Mucosa of gallbladder (tissue), 1 donor: ENCODE data around the gene HOXD4. TPM values are rescaled to one million over a fixed set of nuclear protein-coding genes. Genes with fewer than 3 reads are reported as not detected.
A peak's percentile ranks its signal among the peaks of the same experiment; 100 is the strongest.

Experiments used
- DNase-seq: peaks from one replicate; pipeline ENCODE4 v3.0.0-alpha.2; 2020; ENCODE audit warnings: low spot score
- total RNA-seq: library from RNA; stranded (reverse); gene quantifications from one replicate; pipeline ENCODE4 v1.2.1, GENCODE V29; 2021
- donor health status: DM: no; HTN: no; CAD: no.

The HOXD4 gene
- total RNA-seq, 1 donor from 2014 or later = 1.0 TPM

DNA sequence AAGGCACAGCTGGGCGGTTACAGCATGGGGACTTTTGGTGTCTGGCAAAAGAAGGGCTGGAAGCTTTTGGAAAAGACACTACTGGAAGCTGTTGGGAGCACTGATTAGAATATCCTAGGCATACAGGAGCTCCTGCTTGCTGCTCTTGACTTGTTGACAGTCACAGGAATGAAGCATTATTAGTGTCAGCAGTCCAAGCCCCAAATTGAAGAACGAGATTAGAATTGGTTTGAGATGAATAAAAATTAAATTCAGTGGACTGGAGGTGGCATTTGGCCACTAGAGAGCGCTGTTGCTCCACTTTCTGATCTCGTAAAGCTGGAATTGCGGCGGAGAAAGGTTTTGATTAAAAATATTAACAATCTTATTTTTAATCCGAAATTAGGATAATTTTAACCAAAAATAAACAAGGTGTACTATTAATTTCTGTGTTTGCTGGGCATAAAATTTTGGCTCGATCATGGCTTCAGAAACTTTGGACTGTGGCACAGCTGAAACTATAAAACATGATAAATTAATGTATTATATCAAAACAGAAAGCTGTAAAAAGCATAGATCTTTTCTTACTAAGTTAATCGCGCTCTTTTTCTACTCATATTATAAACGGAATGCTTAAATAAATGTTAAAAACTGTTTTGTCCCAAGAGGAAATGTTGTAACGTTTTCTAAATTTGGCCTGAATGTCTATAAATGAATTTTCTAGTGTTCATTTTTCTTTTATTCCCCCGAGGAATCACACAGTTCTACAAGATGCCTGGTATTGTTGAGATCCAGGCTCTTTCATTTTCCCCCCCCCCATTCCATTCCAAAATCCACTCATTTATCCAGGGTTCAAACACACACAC is 24.2 kb upstream of the HOXD4 start:
- DNase-seq = peak; percentile 73

DNA sequence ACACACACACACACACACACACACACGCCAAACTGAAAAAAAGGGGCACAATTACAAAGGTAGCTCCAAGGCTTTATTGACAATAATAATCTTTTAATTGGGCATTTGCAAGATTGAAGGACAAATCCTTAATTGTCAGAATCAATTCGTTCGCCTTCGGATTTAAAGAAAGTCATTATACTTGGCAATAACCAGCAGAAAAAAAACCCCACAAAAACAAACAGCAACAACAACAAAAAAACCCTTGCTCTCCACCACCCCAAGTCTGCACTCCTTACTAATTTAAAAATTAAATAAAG is 23.6 kb upstream of the HOXD4 start:
- DNase-seq = no peak

GRCh38 chr2:176128172-176128981 is 23.0 kb upstream of the HOXD4 start:
- DNase-seq = no peak

DNA sequence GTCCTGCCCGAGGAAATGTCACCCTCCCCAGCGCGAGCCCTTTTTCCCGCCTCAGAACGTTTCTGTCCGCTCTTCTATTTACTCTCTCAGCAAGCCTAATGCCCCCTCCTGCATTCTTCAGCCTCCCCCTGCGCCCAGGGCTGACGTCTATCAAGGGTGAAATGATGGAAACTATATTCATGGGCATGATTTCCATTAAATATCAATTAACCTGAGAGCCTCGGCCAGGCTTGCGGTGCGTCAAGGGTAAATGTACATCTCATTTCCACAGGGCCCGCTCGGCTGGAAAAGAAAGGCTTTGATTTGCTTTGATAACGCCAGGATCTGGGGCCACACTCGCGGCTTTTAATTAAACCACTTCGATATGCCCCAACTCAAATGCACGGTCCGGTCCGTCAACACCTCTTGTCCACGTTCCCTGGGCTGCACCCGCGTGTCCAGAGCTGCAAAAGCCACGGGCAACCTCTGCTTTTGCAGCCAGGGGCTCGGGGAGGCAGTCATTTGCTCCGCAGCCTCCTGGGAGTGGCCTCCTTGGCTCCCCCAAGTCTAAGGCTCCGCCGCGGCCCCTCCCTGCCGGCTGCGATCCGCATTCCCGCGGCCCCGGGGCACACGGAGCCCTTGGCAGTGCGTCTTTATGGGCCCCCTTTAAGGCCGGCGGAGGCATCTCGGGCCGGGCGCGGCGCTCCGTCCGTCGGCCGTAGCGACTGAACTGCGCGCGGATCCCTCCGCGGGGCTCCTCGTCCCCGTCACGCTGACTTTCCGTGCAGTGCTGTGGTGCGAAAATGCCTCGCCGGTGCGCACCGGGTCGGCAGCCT is 22.2 kb upstream of the HOXD4 start, which contains the start of gene HOXD8:
HOXD8 (plus strand) TSS at position 724 of the 815 bp plus-strand sequence. CDS start 662 bp downstream, outside the sequence.
- no peak for DNase-seq

DNA sequence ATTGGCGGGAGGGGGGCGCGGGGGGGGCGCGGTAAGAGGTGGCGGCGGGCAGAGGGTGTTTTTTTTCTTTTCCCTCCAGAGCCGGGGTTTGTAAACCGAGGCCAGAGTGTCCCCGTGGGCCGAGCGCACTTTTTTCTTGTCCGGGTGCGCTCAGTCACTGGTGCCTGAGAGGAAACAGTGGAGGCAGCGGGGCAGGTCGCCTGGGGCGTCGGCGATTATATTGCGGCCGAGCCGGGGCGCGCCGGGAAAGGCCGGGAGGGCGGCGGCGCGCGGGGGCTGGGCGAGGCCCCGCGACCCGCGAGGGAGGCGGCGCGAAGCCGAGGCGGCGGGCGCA is 21.6 kb upstream of the HOXD4 start:
- DNase-seq = no peak

- no peak for DNase-seq
These were observed 21.0 kb upstream of the HOXD4 start for GRCh38 chr2:176130147-176130956.

DNA sequence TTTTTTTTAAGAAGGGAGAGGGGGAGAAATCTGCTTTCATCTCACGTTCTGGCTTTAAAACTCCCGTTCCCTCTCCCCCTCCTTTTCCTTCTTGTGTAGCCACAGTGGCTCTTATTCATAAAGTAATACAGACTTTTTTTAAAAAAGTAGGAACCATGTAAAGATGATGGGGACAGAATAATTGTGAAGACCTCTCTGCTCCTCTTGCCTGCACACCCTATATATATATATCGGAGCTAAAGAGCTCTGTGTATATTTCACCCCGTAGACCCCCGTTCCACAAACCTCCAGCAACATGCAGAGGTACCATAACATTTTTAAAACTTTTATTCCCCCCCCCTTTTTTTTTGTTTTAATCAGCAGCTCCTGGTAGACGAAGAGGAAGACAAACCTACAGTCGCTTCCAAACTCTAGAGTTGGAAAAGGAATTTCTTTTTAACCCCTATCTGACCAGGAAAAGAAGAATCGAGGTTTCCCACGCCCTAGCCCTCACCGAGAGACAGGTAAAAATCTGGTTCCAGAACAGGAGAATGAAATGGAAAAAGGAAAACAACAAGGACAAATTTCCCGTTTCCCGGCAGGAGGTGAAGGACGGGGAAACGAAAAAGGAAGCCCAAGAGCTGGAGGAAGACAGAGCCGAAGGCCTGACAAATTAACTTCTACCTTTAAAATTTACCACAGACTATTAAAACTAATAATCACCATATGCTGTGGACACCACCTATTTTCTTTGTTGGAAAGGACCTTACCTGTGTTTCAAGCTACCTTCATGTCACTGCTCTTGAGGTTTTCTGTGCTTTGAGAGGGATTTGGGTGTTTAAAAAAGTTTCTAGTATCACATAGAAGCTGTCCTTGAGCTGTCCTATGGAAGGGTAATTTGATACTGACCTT is 20.1 kb upstream of the HOXD4 start:
- DNase-seq = no peak

GRCh38 chr2:176131848-176132158 is 19.5 kb upstream of the HOXD4 start:
- no peak for DNase-seq

DNA sequence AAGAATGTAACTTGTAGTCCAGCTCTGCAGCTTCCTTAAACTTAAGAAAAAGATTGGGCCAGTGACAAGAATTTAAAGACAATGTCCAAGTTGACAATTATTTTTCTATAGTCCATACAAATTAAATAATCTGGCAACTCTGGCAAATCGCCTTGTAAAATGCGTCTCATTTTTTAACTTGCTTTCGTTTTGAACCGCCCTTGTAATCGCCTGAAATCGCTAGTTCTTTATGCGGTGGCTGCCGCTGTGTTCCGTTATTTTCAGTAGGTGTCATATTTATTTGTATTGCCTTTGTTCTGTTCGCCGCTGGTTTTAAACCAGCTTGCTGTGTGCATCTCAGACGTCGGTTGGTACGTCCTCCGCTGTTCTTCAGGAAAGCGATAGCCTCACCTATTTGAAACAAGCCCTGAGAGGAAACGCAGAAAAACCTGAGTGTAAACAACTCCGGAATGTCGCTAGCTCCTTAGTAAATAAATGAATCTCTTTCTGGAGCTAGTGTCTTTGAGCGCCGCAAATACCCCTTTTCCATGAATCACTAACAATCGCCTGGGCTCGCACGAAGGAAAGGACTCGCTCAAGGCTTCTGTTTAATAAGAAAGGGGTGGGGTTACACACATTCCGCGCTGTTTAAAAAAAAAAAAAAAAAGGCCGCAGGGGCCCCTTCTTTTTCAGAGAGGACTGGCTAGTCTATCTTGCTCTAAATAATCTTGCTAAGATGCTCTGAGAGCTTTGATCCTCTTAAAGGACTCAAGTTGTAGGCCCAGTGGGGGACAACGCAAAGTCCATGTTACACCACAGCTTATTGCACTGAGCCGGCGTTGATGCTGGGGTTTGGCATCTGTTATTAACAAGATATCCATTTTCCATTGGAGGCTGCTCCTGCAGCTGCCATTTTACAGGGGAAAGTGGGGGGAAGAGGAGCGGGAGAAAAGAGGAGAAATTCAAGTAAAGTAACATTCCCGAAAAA is 18.9 kb upstream of the HOXD4 start:
- DNase-seq = no peak

DNA sequence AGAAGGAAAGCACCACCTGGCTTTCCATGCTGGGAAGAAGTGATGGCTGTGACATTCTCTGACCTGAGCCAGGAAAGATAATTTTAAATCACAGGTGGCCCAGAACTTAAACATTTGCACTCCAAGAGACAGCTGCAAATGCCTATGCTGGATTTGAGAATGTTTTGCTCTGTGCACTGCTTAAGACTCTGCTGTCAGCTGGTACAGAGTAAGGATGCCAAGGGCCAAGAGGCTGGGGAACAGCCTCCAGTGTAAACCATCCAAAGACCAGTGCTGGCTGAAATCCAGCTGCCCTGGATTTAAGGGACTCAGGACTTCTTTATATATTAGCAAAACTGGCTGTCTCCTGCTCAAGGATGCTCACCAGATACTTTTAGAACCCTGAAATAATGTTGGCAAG is 18.0 kb upstream of the HOXD4 start:
- no peak for DNase-seq

GRCh38 chr2:176134035-176134434 is 17.3 kb upstream of the HOXD4 start:
- DNase-seq = no peak

GRCh38 chr2:176135035-176135440 is 16.3 kb upstream of the HOXD4 start:
- DNase-seq = no peak

DNA sequence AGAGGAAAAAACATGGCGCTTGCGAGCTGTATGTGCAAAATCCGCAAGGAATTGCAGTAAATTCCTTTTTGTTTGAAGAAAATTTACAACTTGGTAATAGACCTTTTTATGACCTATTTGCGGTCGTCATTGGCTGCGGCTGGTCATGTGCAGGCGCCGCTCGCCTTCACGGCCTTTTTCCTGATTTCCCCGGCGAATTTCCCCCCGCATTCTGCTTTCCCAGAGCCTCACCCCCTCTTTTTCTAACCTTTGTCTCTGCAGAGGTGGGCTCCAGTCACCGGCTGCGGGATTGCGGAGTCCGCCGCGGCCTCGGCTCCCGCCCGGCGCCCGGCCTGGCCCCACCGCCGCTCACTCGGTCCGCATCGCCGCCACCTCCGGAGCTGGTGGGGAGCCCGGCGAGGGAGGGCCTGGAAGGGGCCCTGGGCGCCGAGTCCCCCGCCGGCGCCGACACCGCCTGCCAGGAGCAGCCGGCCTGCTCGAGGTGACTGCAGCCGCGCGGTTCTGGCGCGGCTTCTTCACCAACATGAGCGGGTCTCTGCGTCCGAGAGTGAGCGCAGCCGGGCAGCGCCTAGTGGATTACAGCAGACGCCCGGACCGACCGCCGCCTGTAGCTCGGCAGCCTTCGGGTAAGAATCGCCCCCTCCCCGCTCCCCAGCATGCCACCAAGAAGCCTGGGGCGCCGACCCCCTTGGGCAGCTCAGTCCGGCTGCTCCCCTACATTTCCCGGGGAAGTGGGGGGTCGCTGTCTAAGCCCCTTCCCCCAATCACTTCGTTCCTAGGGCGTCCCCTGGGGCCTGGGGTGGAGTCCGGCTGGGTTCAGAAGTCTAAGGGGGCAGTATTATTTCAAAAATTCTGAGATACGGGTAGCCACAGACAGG is 14.7 kb upstream of the HOXD4 start:
- no peak for DNase-seq

- DNase-seq = no peak
These were observed 14.1 kb upstream of the HOXD4 start for GRCh38 chr2:176137252-176137580.

- no peak for DNase-seq
These were observed 13.4 kb upstream of the HOXD4 start for GRCh38 chr2:176137906-176138305.

DNA sequence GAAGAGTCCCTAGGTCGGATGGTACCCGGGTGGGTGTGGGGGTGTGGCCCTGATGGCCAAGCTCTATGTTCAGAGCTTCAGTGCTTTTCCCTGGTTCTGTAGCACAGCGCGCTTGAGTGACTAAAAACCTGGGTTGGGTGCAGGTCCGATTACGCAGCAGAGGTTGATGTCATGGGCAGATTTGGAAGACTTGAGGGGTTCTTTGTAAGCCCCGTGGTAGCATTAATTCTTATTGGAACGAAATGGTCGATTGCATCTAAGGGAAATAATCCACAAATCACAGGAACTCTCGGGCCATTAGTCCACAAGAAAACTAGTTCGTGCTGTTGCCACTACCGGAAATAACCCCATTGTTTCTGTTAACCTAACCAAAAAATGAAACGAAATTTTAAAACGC is 12.8 kb upstream of the HOXD4 start:
- no peak for DNase-seq

DNA sequence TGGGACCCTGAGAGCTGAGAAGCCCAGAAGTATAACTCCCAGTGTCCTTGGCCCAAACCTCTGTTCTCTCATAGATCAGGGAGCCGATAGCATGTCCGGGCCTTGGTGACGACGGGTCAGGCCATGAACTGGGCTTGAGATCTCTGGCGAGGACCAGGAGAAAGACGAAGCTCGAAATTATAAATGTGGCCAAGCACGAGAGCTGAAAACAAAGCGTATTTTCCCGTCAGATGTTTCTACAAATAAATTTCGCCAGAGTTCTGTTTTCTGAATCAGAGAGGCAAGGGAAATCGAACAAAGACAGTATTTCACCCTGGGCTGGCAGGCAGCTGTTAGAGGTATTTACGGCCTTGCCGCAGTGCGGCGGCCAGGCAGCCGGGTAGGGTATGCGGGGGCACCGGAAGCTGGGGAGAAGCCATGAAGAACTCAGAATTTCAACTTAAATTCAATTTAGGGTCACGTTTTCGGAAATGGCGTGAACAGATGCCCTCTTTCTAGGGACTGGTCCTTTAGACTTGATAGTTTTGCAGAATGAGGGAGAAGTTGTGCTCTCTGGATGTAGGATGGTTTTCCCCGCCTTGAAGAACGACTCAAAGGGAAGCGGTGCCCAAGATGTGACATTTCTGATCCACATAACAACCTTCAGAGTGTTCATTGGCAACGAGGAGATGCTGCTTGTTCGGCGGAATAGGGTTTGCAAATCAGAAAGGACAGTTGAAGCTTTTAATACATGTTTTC is 12.3 kb upstream of the HOXD4 start:
- no peak for DNase-seq
